ENCODE results near the gene FBLN1.

FBLN1 gene

GRCh38 chr22:45468872-45469271, 33.8 kb upstream of the FBLN1 start:
- Mint-ChIP-seq H3K27me3 (peaks cover 8% of the 10 kb centered on the region), H3K27ac (ENCODE audit: low read depth) (no peak overlapping the region), H3K4me1 (no peaks in the 10 kb centered on the region), H3K9me3 (no peaks in the 10 kb centered on the region), H3K4me3 (no peak overlapping the region), H3K36me3 (ENCODE audit: insufficient read depth) (no peaks in the 10 kb centered on the region)
- DNase-seq (ENCODE audit: low spot score in 2 of 2) (no peak), ATAC-seq (replicated peaks; ENCODE audit: extremely low read depth, poor library complexity, severe bottlenecking) (no peak)

GRCh38 chr22:45469281-45470073, 33.2 kb upstream of the FBLN1 start:
- Mint-ChIP-seq H3K27me3 (peaks cover 10% of the 10 kb centered on the region), H3K4me3 (no peak overlapping the region), H3K27ac (ENCODE audit: low read depth) (no peak overlapping the region), H3K4me1 (no peaks in the 10 kb centered on the region), H3K36me3 (ENCODE audit: insufficient read depth) (no peaks in the 10 kb centered on the region), H3K9me3 (no peaks in the 10 kb centered on the region)
- no peak for ATAC-seq (replicated peaks; ENCODE audit: extremely low read depth, poor library complexity, severe bottlenecking)
- no peak for DNase-seq (ENCODE audit: low spot score in 2 of 2)

GRCh38 chr22:45470871-45471270, 31.8 kb upstream of the FBLN1 start:
- Mint-ChIP-seq H3K4me3 (no peak overlapping the region), H3K27ac (ENCODE audit: low read depth) (no peak overlapping the region), H3K9me3 (no peaks in the 10 kb centered on the region), H3K27me3 (peaks cover 22% of the 10 kb centered on the region), H3K36me3 (ENCODE audit: insufficient read depth) (no peaks in the 10 kb centered on the region), H3K4me1 (no peaks in the 10 kb centered on the region)
- DNase-seq (ENCODE audit: low spot score in 2 of 2) (no peak), ATAC-seq (replicated peaks; ENCODE audit: extremely low read depth, poor library complexity, severe bottlenecking) (no peak)

- DNase-seq (ENCODE audit: low spot score in 2 of 2): no peak
- Mint-ChIP-seq H3K4me3 (no peak overlapping the region), H3K4me1 (no peaks in the 10 kb centered on the region), H3K36me3 (ENCODE audit: insufficient read depth) (no peaks in the 10 kb centered on the region), H3K27ac (ENCODE audit: low read depth) (no peak overlapping the region), H3K9me3 (no peaks in the 10 kb centered on the region), H3K27me3 (peaks cover 36% of the 10 kb centered on the region)
- ATAC-seq (replicated peaks; ENCODE audit: extremely low read depth, poor library complexity, severe bottlenecking): no peak
Measured at GRCh38 chr22:45472426-45472825, 30.3 kb upstream of the FBLN1 start.

- Mint-ChIP-seq H3K27ac (ENCODE audit: low read depth) (no peak overlapping the region), H3K36me3 (ENCODE audit: insufficient read depth) (no peaks in the 10 kb centered on the region), H3K9me3 (no peaks in the 10 kb centered on the region), H3K4me3 (no peak overlapping the region), H3K4me1 (no peaks in the 10 kb centered on the region), H3K27me3 (peaks cover 47% of the 10 kb centered on the region)
- ATAC-seq (replicated peaks; ENCODE audit: extremely low read depth, poor library complexity, severe bottlenecking) (no peak), DNase-seq (ENCODE audit: low spot score in 2 of 2) (no peak)
Measured at GRCh38 chr22:45473626-45474237, 29.0 kb upstream of the FBLN1 start.

- Mint-ChIP-seq H3K9me3 (no peaks in the 10 kb centered on the region), H3K27me3 (peaks cover 47% of the 10 kb centered on the region), H3K36me3 (ENCODE audit: insufficient read depth) (no peaks in the 10 kb centered on the region), H3K4me1 (no peaks in the 10 kb centered on the region), H3K4me3 (no peak overlapping the region), H3K27ac (ENCODE audit: low read depth) (no peak overlapping the region)
- DNase-seq (ENCODE audit: low spot score in 2 of 2): no peak
- ATAC-seq (replicated peaks; ENCODE audit: extremely low read depth, poor library complexity, severe bottlenecking): no peak
Measured at GRCh38 chr22:45475063-45475747, 27.5 kb upstream of the FBLN1 start.

GRCh38 chr22:45475851-45476514, 26.7 kb upstream of the FBLN1 start:
- ATAC-seq (replicated peaks; ENCODE audit: extremely low read depth, poor library complexity, severe bottlenecking) (no peak), DNase-seq (ENCODE audit: low spot score in 2 of 2) (no peak)
- peaks cover 47% of the 10 kb centered on the region for H3K27me3 Mint-ChIP-seq
- H3K4me3 Mint-ChIP-seq: no peak overlapping the region
- no peaks in the 10 kb centered on the region for H3K9me3 Mint-ChIP-seq
- H3K27ac Mint-ChIP-seq (ENCODE audit: low read depth): no peak overlapping the region
- no peaks in the 10 kb centered on the region for H3K36me3 Mint-ChIP-seq (ENCODE audit: insufficient read depth)
- H3K4me1 Mint-ChIP-seq: no peaks in the 10 kb centered on the region

- DNase-seq (ENCODE audit: low spot score in 2 of 2) (no peak), ATAC-seq (replicated peaks; ENCODE audit: extremely low read depth, poor library complexity, severe bottlenecking) (no peak)
- H3K9me3 Mint-ChIP-seq: no peaks in the 10 kb centered on the region
- no peaks in the 10 kb centered on the region for H3K36me3 Mint-ChIP-seq (ENCODE audit: insufficient read depth)
- H3K4me1 Mint-ChIP-seq: no peaks in the 10 kb centered on the region
- peaks cover 47% of the 10 kb centered on the region for H3K27me3 Mint-ChIP-seq
- no peak overlapping the region for H3K4me3 Mint-ChIP-seq
- no peak overlapping the region for H3K27ac Mint-ChIP-seq (ENCODE audit: low read depth)
Measured at GRCh38 chr22:45476814-45477213, 25.9 kb upstream of the FBLN1 start.

GRCh38 chr22:45477366-45478107, 25.1 kb upstream of the FBLN1 start:
- H3K36me3 Mint-ChIP-seq (ENCODE audit: insufficient read depth): no peaks in the 10 kb centered on the region
- ATAC-seq (replicated peaks; ENCODE audit: extremely low read depth, poor library complexity, severe bottlenecking): no peak
- DNase-seq (ENCODE audit: low spot score in 2 of 2): no peak
- no peaks in the 10 kb centered on the region for H3K9me3 Mint-ChIP-seq
- no peak overlapping the region for H3K27ac Mint-ChIP-seq (ENCODE audit: low read depth)
- peaks cover 51% of the 10 kb centered on the region for H3K27me3 Mint-ChIP-seq
- H3K4me3 Mint-ChIP-seq: no peak overlapping the region
- no peaks in the 10 kb centered on the region for H3K4me1 Mint-ChIP-seq

- H3K4me3 Mint-ChIP-seq: no peak overlapping the region
- H3K27me3 Mint-ChIP-seq: peaks cover 57% of the 10 kb centered on the region
- no peaks in the 10 kb centered on the region for H3K9me3 Mint-ChIP-seq
- DNase-seq (ENCODE audit: low spot score in 2 of 2) (no peak), ATAC-seq (replicated peaks; ENCODE audit: extremely low read depth, poor library complexity, severe bottlenecking) (no peak)
- H3K4me1 Mint-ChIP-seq: no peaks in the 10 kb centered on the region
- no peak overlapping the region for H3K27ac Mint-ChIP-seq (ENCODE audit: low read depth)
- no peaks in the 10 kb centered on the region for H3K36me3 Mint-ChIP-seq (ENCODE audit: insufficient read depth)
Measured at GRCh38 chr22:45478108-45478771, 24.4 kb upstream of the FBLN1 start.

GRCh38 chr22:45480717-45481116, 22.0 kb upstream of the FBLN1 start:
- Mint-ChIP-seq H3K4me3 (no peak overlapping the region), H3K27ac (ENCODE audit: low read depth) (no peak overlapping the region), H3K4me1 (no peaks in the 10 kb centered on the region), H3K36me3 (ENCODE audit: insufficient read depth) (no peaks in the 10 kb centered on the region), H3K9me3 (no peaks in the 10 kb centered on the region), H3K27me3 (peaks cover 52% of the 10 kb centered on the region)
- ATAC-seq (replicated peaks; ENCODE audit: extremely low read depth, poor library complexity, severe bottlenecking) (no peak), DNase-seq (ENCODE audit: low spot score in 2 of 2) (no peak)

- ATAC-seq (replicated peaks; ENCODE audit: extremely low read depth, poor library complexity, severe bottlenecking): no peak
- peaks cover 50% of the 10 kb centered on the region for H3K27me3 Mint-ChIP-seq
Measured at GRCh38 chr22:45481661-45482060, 21.0 kb upstream of the FBLN1 start.

More at GRCh38 chr22:45481661-45482060, 21.0 kb upstream of the FBLN1 start:
- H3K4me3 Mint-ChIP-seq: no peak overlapping the region
- no peaks in the 10 kb centered on the region for H3K4me1 Mint-ChIP-seq
- no peak overlapping the region for H3K27ac Mint-ChIP-seq (ENCODE audit: low read depth)
- no peaks in the 10 kb centered on the region for H3K36me3 Mint-ChIP-seq (ENCODE audit: insufficient read depth)
- no peaks in the 10 kb centered on the region for H3K9me3 Mint-ChIP-seq
- DNase-seq (ENCODE audit: low spot score in 2 of 2): no peak

Data from central memory CD8-positive, alpha-beta T cell (primary cell).